NCI-H69 (cell line): ENCODE data around the gene ZNF430.
"Not testable (repeated sequence)": the region's sequence is repeated elsewhere in the genome, so short reads cannot be mapped to it uniquely, and the experiment has no call there.

ENCODE experiments used
- DNase-seq: peaks from one replicate; lab custom pipeline; 2025; lab: John Stamatoyannopoulos, UW

ZNF430 gene

DNA sequence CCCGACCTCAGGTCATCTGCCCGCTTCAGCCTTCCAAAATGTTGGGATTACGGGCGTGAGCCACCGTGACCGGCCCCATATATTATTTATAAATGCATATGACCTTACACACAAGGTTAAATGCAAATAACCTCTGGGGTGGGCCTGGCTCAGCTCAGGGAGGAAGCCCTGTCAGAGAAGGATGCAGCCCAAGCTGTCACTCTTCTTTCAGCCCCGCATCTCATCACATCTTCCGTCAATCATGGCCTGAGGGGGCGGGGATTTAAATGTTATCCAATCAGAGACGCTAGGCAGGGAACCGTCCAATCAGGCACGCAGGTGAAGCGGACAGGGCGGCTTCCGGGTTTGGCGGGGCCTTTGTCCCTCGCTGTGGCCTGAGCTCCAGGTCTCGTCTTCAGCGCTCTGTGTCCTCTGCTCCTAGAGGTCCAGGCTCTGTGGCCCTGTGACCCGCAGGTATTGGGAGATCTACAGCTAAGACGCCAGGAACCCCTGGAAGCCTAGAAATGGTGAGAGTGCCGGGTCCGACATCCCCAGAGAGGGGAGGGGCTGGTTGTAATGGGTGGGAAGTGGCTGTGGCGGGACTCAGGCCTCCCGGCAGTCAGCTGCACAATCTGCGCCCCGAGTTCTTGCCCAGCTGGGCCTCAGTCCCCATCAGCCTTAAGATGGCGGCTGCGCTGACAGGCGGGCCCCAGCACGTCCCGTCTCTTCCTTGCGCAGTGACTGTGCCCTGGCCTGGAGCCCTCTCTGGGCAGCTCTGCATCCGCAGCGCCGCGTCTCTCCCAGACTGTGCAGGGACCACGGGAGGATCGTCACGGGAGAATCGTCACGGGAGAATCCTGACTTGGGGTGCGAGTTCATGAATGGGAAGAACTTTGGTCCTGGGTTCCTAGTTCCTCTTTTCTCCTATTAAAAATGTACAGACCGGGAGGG, at the start of gene ZNF430:
ZNF430 (plus strand) TSS at position 360 of the 930 bp plus-strand sequence; CDS start at position 504, 144 bp downstream.
- DNase-seq = peak; percentile 99

DNA sequence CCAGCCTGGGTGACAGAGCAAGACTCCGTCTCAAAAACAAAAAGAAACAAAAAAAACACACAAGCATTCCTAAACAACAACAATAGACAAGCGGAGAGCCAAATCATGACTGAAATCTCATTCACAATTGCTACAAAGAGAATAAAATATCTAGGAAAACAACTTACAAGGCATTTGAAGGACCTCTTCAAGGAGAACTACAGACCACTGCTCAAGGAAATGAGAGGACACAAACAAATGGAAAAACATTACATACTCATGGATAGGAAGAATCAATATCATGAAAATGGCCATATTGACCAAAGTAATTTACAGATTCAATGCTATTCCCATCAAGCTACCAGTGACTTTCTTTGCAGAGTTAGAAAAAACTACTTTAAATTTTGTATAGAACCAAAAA, 27.7 kb upstream of the ZNF430 start:
- not testable (repeated sequence) for DNase-seq

- peak; percentile 60 for DNase-seq
These were observed 20.6 kb upstream of the ZNF430 start for GRCh38 chr19:20999731-21000352.

GRCh38 chr19:21021238-21021637, 781 bp downstream of the ZNF430 start:
- DNase-seq = not testable (repeated sequence)

- DNase-seq = peak; percentile 13
These were observed 2.5 kb downstream of the ZNF430 start for GRCh38 chr19:21022996-21023395.

DNA sequence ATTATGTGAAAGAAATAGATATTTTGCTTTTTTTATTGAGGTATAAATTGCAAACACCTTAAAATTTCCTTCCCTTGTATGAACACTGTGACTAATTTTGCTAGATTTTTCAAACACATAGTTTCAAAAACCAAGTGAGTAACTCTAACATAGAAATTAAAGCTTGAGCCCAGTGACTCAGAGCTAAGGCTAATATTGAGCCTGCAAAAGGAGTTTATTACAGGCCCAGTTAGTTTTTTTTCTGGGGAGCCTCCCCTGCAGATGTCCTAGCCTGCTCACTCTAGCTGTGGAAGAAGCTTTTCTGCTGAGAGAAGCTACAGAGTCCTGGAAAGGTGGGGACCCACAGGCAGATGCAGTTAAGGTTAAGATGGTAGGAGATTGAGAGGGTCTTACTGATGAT, 3.4 kb downstream of the ZNF430 start:
- no peak for DNase-seq

DNA sequence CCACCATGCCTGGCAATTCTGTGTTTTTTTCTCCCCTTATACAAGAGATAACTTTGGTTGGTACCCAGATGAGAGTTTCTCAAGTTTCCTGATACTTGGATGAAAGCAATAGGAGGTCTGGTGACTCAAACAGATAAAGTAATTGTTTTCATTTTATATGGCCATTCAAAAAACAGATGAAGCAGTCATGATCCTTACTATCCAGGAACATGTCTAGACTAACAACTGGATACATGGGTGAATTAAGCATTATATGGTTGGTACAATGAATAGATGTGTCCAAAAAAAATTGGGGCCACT, 8.5 kb downstream of the ZNF430 start:
- DNase-seq = no peak

- DNase-seq = no peak
These were observed 24.6 kb downstream of the ZNF430 start for GRCh38 chr19:21045028-21045427.

- no peak for DNase-seq
These were observed 26.0 kb downstream of the ZNF430 start for GRCh38 chr19:21046489-21046888.

DNA sequence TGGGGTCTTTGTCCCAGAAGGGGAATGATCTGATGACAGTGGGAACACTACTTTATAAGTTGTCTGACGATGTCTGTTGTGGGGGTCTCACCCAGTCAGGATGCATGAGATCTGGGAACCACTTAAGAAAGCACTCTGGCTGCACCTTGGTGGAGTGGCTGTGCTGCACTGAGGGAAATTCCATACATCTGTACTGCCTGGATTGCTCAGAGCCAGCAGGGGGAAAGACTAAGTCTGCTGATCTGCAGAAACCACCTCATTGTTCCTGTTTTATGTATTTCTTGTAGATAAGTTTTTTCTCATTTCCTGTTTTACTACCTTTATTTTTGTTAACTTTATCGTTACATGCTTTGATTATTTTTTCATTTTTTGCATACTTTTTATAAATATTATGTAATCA, 27.3 kb downstream of the ZNF430 start:
- no peak for DNase-seq

DNA sequence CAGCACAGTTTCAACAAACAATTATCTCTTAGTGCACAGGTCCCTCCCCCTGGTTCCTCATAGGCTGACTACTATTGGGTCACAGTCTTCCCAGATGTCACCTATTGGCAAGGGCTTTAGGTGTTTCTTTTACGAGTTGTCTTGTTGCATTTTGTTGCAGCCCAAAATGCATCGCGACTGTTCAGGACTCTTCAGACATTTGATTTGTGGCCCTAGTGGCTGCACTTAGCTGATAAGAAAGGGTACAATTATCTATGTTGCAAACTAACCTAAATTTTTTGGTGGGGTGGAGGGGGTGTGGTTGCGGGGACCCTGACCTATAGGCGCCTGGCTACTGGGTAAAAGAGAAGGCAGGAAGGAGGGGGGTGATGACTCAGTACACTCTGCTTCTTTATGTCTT, 32.4 kb downstream of the ZNF430 start:
- no peak for DNase-seq

- no peak for DNase-seq
These were observed 44.9 kb downstream of the ZNF430 start for GRCh38 chr19:21065336-21065735.

DNA sequence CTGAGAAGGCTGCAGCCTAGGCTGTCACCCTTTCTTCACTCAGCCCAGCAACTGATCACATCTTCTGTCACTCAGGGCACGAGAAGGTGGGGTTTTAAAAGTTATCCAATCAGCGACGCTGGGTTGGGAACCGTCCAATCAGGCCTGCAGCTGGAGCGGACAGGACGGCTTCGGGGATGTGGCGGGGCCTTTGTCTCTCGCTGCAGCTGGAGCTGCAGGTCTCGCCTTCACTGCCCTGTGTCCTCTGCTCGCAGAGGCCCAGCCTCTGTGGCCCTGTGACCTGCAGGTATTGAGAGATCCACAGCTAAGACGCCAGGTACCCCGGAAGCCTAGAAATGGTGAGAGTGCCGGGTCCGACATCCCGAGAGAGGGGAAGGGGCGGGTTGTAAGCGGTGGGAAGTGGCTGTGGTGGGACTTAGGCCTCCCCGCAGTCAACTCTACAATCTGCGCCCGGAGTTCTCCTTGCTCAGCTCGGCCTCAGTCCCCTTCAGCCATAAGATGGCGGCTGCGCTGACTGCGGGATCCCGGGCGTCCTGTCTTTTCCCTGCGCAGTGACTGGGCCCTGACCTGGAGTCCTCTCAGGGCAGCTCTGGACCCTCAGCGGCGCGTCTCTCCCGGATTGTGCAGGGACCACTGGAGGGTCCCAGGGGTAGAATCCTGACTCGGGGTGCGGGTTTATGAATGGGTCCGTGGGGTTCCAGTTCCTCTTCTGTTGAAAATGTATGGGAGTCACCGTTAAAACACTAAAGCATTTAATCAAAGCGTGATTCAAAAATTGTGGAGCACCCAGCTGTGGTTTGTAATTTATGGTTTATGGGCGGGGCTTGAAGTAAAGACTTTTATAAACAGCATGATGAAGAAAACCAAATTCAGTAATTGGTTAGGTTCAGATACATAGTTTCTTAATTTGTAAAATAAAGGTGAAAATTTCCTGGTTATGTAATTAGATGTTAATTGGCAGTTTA, 61.8 kb downstream of the ZNF430 start, which contains the start of gene ZNF714:
ZNF714 (plus strand) TSS at position 193 of the 965 bp plus-strand sequence. CDS start 16,066 bp downstream, outside the sequence.
- DNase-seq = peak; percentile 94

DNA sequence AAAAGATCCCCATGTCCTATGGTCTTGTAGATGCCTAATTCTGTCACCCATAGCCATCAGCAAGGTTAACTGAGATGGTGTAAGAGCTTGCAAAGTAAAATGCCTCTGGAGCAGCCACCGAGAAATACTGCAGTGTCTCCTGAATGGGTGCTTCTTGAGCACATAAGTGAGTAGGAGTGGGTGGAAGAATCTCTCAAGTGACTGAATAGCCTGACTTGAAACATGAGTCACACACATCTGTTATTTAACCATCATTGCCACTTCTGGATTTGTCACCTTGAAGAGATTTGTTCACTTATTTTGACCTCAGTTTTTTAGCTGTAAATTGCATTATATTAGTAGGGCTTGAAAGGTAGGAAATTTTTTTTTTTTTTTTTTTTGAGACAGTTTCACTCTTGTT, 63.9 kb downstream of the ZNF430 start:
- DNase-seq = peak; percentile 52

- DNase-seq = no peak
These were observed 67.4 kb downstream of the ZNF430 start for GRCh38 chr19:21087871-21088270.

GRCh38 chr19:21092109-21092508, 71.7 kb downstream of the ZNF430 start:
- DNase-seq = no peak

GRCh38 chr19:21094347-21095025, 74.0 kb downstream of the ZNF430 start:
- no peak for DNase-seq

GRCh38 chr19:21098291-21098690, 77.8 kb downstream of the ZNF430 start:
- DNase-seq = no peak

GRCh38 chr19:21101521-21102242, 81.2 kb downstream of the ZNF430 start:
- DNase-seq = no peak

GRCh38 chr19:21109116-21109515, 88.7 kb downstream of the ZNF430 start:
- no peak for DNase-seq
